ENCODE results near the gene SPAG7.

Gene SPAG7

DNA sequence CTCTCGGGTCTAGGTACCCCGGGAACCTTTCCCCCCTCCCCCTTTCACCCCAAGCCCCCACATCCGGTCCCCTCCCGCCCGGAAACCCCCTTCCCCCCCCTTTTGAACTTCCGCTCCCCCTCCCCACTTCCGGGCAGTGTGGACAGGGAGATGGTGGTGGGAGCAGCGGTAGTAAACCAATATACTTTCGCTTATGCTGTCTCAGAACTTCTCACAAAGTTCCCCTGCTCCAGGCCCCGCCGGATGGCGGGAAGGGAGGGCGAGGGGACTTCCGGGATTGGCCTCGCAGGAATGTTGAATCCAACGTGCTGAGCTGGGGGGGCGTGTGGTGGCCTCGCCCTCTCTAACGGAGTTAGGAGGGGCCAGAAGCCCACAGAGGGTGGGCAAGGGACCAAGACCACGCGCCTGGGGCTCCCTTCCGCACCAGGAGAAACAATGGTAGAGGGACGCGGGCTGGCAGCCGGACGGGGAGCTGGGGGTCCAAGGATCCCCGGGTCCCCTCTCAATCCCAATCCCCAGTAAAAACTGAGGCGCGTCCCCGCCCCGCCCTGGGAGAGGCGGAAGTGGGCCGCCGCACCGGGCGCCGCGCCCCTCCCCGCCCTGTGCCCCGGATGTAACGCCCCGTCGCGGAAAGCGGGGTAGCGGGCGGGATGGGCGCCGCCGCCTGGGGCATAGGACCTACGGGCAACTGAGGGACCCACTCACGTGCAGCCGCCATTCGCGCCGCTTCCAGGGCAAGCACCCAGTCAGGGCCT lies 20.0 kb downstream of the SPAG7 start (continued):
- TF ChIP-seq ZNF404 (tag by site-specific recombination; IDR thresholded peaks at IDR 0.05) (no peak), ZNF19 (tag by site-specific recombination; IDR thresholded peaks at IDR 0.05; ENCODE audit: low read depth) (no peak), ZNF791 (tag by site-specific recombination; IDR thresholded peaks at IDR 0.05) (no peak), ZBTB8A (tag by site-specific recombination; IDR thresholded peaks at IDR 0.05) (peak; percentile 99), KLF7 (tag by site-specific recombination; IDR thresholded peaks at IDR 0.05; ENCODE audit: borderline replicate concordance) (peak; percentile 68), MYNN (tag by site-specific recombination; IDR thresholded peaks at IDR 0.05; ENCODE audit: borderline replicate concordance) (no peak), ZNF600 (tag by site-specific recombination; IDR thresholded peaks at IDR 0.05) (no peak), ZNF223 (tag by site-specific recombination; IDR thresholded peaks at IDR 0.05) (no peak), ZNF140 (tag by site-specific recombination; IDR thresholded peaks at IDR 0.05) (no peak), ZSCAN23 (tag by site-specific recombination; IDR thresholded peaks at IDR 0.05) (no peak), ZNF777 (tag by site-specific recombination; IDR thresholded peaks at IDR 0.05; ENCODE audit: borderline replicate concordance) (no peak), ZFP37 (tag by site-specific recombination; IDR thresholded peaks at IDR 0.05) (0 out of 2 replicates have a peak, but pooled peaks have one; percentile 66), GLIS2 (tag by site-specific recombination; IDR thresholded peaks at IDR 0.05) (peak; percentile 90), ZNF626 (tag by site-specific recombination; IDR thresholded peaks at IDR 0.05) (no peak), ZNF184 (tag by site-specific recombination; IDR thresholded peaks at IDR 0.05) (no peak), ZNF239 (tag by site-specific recombination; IDR thresholded peaks at IDR 0.05) (no peak), ZNF792 (tag by site-specific recombination; IDR thresholded peaks at IDR 0.05) (no peak), OVOL3 (tag by site-specific recombination; IDR thresholded peaks at IDR 0.05) (peak; percentile 52; the same call in 1 of the 2 replicates), ZBTB17 (tag by site-specific recombination; IDR thresholded peaks at IDR 0.05) (no peak), ZNF169 (tag by site-specific recombination; IDR thresholded peaks at IDR 0.05) (no peak), ZNF548 (tag by site-specific recombination; IDR thresholded peaks at IDR 0.05) (no peak)
- TF ChIP-seq, protein P1, sequence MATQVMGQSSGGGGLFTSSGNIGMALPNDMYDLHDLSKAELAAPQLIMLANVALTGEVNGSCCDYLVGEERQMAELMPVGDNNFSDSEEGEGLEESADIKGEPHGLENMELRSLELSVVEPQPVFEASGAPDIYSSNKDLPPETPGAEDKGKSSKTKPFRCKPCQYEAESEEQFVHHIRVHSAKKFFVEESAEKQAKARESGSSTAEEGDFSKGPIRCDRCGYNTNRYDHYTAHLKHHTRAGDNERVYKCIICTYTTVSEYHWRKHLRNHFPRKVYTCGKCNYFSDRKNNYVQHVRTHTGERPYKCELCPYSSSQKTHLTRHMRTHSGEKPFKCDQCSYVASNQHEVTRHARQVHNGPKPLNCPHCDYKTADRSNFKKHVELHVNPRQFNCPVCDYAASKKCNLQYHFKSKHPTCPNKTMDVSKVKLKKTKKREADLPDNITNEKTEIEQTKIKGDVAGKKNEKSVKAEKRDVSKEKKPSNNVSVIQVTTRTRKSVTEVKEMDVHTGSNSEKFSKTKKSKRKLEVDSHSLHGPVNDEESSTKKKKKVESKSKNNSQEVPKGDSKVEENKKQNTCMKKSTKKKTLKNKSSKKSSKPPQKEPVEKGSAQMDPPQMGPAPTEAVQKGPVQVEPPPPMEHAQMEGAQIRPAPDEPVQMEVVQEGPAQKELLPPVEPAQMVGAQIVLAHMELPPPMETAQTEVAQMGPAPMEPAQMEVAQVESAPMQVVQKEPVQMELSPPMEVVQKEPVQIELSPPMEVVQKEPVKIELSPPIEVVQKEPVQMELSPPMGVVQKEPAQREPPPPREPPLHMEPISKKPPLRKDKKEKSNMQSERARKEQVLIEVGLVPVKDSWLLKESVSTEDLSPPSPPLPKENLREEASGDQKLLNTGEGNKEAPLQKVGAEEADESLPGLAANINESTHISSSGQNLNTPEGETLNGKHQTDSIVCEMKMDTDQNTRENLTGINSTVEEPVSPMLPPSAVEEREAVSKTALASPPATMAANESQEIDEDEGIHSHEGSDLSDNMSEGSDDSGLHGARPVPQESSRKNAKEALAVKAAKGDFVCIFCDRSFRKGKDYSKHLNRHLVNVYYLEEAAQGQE (tag by site-specific recombination; IDR thresholded peaks at IDR 0.05), result no peak
- TF ChIP-seq, protein P2, sequence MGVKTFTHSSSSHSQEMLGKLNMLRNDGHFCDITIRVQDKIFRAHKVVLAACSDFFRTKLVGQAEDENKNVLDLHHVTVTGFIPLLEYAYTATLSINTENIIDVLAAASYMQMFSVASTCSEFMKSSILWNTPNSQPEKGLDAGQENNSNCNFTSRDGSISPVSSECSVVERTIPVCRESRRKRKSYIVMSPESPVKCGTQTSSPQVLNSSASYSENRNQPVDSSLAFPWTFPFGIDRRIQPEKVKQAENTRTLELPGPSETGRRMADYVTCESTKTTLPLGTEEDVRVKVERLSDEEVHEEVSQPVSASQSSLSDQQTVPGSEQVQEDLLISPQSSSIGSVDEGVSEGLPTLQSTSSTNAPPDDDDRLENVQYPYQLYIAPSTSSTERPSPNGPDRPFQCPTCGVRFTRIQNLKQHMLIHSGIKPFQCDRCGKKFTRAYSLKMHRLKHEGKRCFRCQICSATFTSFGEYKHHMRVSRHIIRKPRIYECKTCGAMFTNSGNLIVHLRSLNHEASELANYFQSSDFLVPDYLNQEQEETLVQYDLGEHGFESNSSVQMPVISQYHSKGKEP (tag by site-specific recombination; IDR thresholded peaks at IDR 0.05), result no peak
- TF ChIP-seq, protein P3, sequence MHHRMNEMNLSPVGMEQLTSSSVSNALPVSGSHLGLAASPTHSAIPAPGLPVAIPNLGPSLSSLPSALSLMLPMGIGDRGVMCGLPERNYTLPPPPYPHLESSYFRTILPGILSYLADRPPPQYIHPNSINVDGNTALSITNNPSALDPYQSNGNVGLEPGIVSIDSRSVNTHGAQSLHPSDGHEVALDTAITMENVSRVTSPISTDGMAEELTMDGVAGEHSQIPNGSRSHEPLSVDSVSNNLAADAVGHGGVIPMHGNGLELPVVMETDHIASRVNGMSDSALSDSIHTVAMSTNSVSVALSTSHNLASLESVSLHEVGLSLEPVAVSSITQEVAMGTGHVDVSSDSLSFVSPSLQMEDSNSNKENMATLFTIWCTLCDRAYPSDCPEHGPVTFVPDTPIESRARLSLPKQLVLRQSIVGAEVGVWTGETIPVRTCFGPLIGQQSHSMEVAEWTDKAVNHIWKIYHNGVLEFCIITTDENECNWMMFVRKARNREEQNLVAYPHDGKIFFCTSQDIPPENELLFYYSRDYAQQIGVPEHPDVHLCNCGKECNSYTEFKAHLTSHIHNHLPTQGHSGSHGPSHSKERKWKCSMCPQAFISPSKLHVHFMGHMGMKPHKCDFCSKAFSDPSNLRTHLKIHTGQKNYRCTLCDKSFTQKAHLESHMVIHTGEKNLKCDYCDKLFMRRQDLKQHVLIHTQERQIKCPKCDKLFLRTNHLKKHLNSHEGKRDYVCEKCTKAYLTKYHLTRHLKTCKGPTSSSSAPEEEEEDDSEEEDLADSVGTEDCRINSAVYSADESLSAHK (tag by site-specific recombination; IDR thresholded peaks at IDR 0.05), result no peak
- TF ChIP-seq, protein P4, sequence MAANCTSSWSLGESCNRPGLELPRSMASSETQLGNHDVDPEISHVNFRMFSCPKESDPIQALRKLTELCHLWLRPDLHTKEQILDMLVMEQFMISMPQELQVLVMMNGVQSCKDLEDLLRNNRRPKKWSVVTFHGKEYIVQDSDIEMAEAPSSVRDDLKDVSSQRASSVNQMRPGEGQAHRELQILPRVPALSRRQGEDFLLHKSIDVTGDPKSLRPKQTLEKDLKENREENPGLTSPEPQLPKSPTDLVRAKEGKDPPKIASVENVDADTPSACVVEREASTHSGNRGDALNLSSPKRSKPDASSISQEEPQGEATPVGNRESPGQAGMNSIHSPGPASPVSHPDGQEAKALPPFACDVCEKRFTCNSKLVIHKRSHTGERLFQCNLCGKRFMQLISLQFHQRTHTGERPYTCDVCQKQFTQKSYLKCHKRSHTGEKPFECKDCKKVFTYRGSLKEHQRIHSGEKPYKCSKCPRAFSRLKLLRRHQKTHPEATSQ (tag by site-specific recombination; IDR thresholded peaks at IDR 0.05), result no peak
- TF ChIP-seq, protein P5, sequence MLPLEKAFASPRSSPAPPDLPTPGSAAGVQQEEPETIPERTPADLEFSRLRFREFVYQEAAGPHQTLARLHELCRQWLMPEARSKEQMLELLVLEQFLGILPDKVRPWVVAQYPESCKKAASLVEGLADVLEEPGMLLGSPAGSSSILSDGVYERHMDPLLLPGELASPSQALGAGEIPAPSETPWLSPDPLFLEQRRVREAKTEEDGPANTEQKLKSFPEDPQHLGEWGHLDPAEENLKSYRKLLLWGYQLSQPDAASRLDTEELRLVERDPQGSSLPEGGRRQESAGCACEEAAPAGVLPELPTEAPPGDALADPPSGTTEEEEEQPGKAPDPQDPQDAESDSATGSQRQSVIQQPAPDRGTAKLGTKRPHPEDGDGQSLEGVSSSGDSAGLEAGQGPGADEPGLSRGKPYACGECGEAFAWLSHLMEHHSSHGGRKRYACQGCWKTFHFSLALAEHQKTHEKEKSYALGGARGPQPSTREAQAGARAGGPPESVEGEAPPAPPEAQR (tag by site-specific recombination; IDR thresholded peaks at IDR 0.05), result no peak
- TF ChIP-seq, protein P6, sequence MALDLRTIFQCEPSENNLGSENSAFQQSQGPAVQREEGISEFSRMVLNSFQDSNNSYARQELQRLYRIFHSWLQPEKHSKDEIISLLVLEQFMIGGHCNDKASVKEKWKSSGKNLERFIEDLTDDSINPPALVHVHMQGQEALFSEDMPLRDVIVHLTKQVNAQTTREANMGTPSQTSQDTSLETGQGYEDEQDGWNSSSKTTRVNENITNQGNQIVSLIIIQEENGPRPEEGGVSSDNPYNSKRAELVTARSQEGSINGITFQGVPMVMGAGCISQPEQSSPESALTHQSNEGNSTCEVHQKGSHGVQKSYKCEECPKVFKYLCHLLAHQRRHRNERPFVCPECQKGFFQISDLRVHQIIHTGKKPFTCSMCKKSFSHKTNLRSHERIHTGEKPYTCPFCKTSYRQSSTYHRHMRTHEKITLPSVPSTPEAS (tag by site-specific recombination; IDR thresholded peaks at IDR 0.05), result no peak
- TF ChIP-seq, protein P7, sequence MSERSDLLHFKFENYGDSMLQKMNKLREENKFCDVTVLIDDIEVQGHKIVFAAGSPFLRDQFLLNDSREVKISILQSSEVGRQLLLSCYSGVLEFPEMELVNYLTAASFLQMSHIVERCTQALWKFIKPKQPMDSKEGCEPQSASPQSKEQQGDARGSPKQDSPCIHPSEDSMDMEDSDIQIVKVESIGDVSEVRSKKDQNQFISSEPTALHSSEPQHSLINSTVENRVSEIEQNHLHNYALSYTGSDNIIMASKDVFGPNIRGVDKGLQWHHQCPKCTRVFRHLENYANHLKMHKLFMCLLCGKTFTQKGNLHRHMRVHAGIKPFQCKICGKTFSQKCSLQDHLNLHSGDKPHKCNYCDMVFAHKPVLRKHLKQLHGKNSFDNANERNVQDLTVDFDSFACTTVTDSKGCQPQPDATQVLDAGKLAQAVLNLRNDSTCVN (tag by site-specific recombination; optimal IDR thresholded peaks at IDR 0.05), result no peak
